Sigmoid colon (tissue), 3 donors: ENCODE results near the gene GSG1L.

Experiments used
- CTCF ChIP-seq, 4 experiments: fragments of 450-650 bp in 3 of 4; fragments of 200-600 bp in 1 of 4; IDR thresholded peaks; one replicate each; pipeline ENCODE4 v1.5.1; 2016 to 2019; ENCODE audit warnings: antibody characterized with exemption in 4 of 4, mild to moderate bottlenecking in 3 of 4, moderate library complexity in 2 of 4
- POLR2A ChIP-seq, 2 donors: fragments of 450-650 bp; IDR thresholded peaks; one replicate each; pipeline ENCODE4 v1.6.1; 2016; ENCODE audit warnings: antibody characterized with exemption in 2 of 2, mild to moderate bottlenecking in 2 of 2, moderate library complexity in 2 of 2

DNA sequence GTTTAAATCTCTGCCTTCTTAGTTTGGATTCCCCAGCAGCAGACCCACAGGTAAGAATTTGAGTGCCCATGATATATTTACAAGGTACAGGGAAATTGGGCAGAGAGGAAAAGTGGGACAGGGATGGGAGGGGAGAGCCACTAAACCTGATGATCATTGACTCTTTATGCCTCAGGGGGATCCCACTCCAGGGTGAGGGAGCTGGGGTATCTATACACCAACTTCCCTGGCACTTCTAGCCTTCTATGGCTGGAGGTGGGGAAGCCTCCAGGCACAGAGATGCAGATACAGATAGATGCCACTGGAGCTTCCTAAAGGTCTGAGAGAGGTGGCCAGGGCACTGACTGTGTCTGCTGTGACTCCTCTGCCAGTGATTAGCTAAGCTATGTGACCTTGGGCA, 257.1 kb downstream of the GSG1L start:
- TF ChIP-seq POLR2A (IDR thresholded peaks at IDR 0.05): no peak
- TF ChIP-seq CTCF (IDR thresholded peaks at IDR 0.05): no peak
